ENCODE results near the gene MAP2K1.
A peak's percentile ranks its signal among the peaks of the same experiment; 100 is the strongest.

Gene MAP2K1

DNA sequence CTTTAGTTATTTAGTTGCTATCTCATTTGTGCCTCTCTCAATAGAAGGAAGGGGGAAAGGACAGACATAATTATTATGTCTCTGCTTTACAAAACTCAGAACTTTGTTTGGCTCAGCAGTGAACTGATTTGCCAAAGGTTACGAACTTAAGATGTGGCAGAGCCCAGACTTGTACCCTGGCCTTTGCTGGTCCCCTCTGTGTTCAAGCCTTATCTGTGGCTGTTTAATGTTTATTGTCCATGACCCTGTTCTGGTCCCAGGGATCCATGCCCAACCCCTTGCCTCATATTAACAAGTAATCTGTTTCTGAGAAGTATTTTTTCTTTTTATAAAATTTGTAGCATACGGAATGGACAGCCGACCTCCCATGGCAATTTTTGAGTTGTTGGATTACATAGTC, 100.2 kb downstream of the MAP2K1 start:
- TF ChIP-seq, protein P1, sequence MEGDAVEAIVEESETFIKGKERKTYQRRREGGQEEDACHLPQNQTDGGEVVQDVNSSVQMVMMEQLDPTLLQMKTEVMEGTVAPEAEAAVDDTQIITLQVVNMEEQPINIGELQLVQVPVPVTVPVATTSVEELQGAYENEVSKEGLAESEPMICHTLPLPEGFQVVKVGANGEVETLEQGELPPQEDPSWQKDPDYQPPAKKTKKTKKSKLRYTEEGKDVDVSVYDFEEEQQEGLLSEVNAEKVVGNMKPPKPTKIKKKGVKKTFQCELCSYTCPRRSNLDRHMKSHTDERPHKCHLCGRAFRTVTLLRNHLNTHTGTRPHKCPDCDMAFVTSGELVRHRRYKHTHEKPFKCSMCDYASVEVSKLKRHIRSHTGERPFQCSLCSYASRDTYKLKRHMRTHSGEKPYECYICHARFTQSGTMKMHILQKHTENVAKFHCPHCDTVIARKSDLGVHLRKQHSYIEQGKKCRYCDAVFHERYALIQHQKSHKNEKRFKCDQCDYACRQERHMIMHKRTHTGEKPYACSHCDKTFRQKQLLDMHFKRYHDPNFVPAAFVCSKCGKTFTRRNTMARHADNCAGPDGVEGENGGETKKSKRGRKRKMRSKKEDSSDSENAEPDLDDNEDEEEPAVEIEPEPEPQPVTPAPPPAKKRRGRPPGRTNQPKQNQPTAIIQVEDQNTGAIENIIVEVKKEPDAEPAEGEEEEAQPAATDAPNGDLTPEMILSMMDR (IDR thresholded peaks at IDR 0.05; ENCODE audit: insufficient read depth, low read depth, low read length, missing control alignments): no peak
- no peak for DNase-seq (ENCODE audit: low read depth)
- H3K4me3 ChIP-seq (ENCODE audit: low read length): no peak overlapping the region

DNA sequence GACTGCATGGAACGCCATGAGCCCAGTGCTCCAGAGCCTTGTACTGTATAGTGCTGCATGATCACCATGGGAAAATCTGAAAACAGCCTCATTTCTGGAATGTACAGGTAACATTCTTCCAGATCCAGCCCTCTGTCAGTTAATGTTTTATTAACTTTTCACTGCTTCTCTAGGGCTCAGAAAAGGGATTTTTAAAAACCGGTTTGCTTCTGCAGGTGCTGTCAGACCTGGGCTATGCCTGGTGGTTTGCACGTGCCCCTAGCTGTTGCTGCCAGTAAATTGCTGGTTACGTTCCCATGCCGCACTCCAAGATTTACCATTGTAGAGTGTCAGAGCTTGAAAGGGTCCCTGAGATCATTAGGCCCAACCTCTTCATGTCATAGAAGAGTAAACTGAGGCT, 101.8 kb downstream of the MAP2K1 start:
- no peak for DNase-seq (ENCODE audit: low read depth)
- TF ChIP-seq, protein P1 (IDR thresholded peaks at IDR 0.05; ENCODE audit: insufficient read depth, low read depth, low read length, missing control alignments): no peak
- no peak overlapping the region for H3K4me3 ChIP-seq (ENCODE audit: low read length)

DNA sequence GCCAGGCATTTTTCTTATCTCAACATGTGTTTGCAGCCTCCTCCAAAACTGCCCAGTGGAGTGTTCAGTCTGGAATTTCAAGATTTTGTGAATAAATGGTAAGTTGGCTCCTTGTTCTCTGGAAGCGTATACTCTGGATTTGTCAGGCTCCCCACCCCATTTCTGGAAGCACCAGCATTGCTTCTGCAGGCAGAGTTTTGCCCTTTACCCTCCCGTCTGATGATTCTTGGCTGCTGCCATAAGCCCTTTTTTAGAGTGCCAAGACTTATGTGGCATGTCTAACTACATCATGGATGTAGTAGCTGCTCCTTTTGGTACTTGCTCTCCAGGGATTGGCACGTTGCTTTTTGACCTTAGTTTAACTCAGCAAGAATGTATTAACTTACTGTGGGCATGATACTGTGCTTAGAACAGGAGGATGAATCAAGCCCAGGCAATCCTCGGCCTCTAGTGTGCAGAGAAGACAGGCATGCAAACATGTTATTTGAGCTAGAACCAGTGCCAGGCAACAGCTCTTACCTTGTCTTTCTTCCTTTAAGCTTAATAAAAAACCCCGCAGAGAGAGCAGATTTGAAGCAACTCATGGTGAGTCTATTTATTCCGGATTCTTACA, 102.6 kb downstream of the MAP2K1 start:
- DNase-seq (ENCODE audit: low read depth): no peak
- TF ChIP-seq, protein P1 (IDR thresholded peaks at IDR 0.05; ENCODE audit: insufficient read depth, low read depth, low read length, missing control alignments): no peak
- H3K4me3 ChIP-seq (ENCODE audit: low read length): no peak overlapping the region

DNA sequence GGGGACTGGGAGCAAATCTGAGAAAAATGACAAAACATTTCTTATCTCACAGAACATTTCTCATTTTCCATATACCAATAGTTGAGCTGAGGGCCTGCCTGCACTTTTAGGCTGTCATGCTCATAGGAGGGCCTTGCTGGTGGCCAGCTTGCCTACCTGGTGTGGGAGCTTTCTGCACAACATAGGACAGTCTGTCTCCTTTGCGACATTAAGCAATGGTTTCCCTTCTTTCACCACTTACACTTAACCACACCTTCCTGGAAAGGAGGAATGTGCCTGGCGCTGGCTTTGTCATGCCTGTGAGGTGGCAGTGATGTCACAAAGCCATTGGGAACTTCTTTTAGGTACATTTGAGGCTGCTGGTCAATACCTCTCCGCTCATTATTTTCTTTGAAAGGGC, 105.1 kb downstream of the MAP2K1 start:
- DNase-seq (ENCODE audit: low read depth): no peak
- TF ChIP-seq, protein P1 (IDR thresholded peaks at IDR 0.05; ENCODE audit: insufficient read depth, low read depth, low read length, missing control alignments): no peak
- no peak overlapping the region for H3K4me3 ChIP-seq (ENCODE audit: low read length)

DNA sequence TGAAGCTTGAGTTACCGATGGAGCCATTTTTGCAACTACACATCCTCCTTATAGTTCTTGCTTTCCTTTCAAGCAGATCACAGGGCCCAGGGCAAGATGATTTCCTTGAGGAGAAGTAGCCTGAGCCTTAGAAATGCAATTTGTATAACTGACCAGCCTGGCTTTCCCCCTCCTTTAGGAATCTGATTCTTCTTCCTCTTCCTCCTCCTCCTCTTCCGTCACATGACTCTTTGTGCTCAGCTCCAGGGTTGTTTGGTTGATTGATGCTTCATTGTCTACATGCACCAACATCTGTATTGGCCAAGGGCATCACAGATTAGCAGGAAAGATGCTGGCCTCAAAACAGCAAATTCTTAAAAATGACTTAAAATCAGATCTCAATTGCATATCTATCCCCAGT, 107.5 kb downstream of the MAP2K1 start:
- TF ChIP-seq, protein P1 (IDR thresholded peaks at IDR 0.05; ENCODE audit: insufficient read depth, low read depth, low read length, missing control alignments): no peak
- DNase-seq (ENCODE audit: low read depth): no peak
- no peak overlapping the region for H3K4me3 ChIP-seq (ENCODE audit: low read length)

DNA sequence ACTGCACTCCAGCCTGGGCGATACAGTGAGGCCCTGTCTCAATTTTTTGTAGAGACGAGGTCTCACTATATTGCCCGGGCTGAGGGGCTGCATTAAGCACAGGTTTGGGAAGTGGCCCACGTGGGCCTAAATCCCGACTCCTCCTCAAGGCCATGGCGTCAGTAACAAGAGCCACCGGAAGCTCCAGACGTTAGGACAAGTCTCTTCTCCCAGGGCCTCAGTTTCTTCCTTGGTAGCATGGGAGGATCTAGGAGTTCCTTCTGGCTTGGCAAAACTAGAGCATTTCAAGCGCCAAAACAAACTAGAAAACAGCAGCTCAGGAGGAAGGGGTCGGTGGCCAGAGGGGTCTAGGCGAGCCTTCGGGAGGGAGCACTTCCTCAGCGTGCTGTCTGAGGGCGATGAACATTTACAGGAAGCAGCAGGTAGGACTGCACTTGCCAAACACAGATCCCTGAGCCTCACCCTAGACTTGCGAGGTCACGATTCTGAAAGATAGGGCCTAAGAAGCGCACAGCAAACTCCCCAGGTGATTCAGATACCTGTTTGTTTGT, 110.3 kb downstream of the MAP2K1 start:
- peak overlapping the region; percentile 82 for H3K4me3 ChIP-seq (ENCODE audit: low read length)
- no peak for DNase-seq (ENCODE audit: low read depth)
- TF ChIP-seq, protein P1 (IDR thresholded peaks at IDR 0.05; ENCODE audit: insufficient read depth, low read depth, low read length, missing control alignments): no peak

All from epithelial cell of esophagus (primary cell).